BJ (cell line): ENCODE measurements around the gene PDZRN3. TPM values are rescaled to one million over a fixed set of nuclear protein-coding genes. Genes with fewer than 3 reads are reported as not detected.

Source experiments
- CTCF ChIA-PET: fragments of 350-600 bp; formaldehyde crosslinking; extraction: SDS; loops from one replicate; lab custom pipeline; 2021; ENCODE audit warnings: antibody characterized with exemption, inconsistent platforms; lab: Yijun Ruan, JAX
- POLR2A ChIA-PET: fragments of 300-600 bp; sonication (Branson Sonifier 250); formaldehyde crosslinking; extraction: SDS; loops from one replicate; lab custom pipeline; 2021; ENCODE audit warnings: antibody characterized with exemption; lab: Charles Lee
- DNase-seq: peaks from one replicate; pipeline ENCODE4 v3.0.0-alpha.2; 2011; ENCODE audit warnings: low read depth
- H3K27me3 ChIP-seq: 2 replicates; pipeline ENCODE4 v1.6.0; 2011; ENCODE audit warnings: low read length; ENCODE audit not compliant: control insufficient read depth, insufficient read depth
- H3K36me3 ChIP-seq: 2 replicates; pipeline ENCODE4 v1.5.1; 2011; ENCODE audit warnings: low read length; ENCODE audit not compliant: control insufficient read depth, insufficient read depth
- H3K4me3 ChIP-seq: 2 replicates; pipeline ENCODE4 v1.5.1; 2011; ENCODE audit warnings: low read depth, mild to moderate bottlenecking, control low read depth, low read length
- polyA plus RNA-seq: library from polyadenylated mRNA; depleted of rRNA; stranded (reverse); fragments of >200 nt; gene quantifications from 2 replicates; pipeline ENCODE4 v1.2.3, GENCODE V29; 2011
- TF ChIP-seq, protein P1 (sequence below): IDR thresholded peaks from 2 replicates; pipeline ENCODE4 v1.5.1; 2011; ENCODE audit warnings: low read depth, mild to moderate bottlenecking, control low read depth, inconsistent platforms, low read length, moderate library complexity; ENCODE audit not compliant: insufficient read depth

The PDZRN3 gene
- polyA plus RNA-seq, 1 experiment = 4.9 TPM

- H3K36me3 ChIP-seq = no peaks in the 10 kb centered on the region
- TF ChIP-seq, protein P1, sequence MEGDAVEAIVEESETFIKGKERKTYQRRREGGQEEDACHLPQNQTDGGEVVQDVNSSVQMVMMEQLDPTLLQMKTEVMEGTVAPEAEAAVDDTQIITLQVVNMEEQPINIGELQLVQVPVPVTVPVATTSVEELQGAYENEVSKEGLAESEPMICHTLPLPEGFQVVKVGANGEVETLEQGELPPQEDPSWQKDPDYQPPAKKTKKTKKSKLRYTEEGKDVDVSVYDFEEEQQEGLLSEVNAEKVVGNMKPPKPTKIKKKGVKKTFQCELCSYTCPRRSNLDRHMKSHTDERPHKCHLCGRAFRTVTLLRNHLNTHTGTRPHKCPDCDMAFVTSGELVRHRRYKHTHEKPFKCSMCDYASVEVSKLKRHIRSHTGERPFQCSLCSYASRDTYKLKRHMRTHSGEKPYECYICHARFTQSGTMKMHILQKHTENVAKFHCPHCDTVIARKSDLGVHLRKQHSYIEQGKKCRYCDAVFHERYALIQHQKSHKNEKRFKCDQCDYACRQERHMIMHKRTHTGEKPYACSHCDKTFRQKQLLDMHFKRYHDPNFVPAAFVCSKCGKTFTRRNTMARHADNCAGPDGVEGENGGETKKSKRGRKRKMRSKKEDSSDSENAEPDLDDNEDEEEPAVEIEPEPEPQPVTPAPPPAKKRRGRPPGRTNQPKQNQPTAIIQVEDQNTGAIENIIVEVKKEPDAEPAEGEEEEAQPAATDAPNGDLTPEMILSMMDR = no peak
- ChIA-PET POLR2A (no interaction called here), CTCF (no interaction called here)
- no peak overlapping the region for H3K4me3 ChIP-seq
- H3K27me3 ChIP-seq = no peaks in the 10 kb centered on the region
- no peak for DNase-seq
Measured at GRCh38 chr3:73459711-73460110, 165.0 kb downstream of the PDZRN3 start.

DNA sequence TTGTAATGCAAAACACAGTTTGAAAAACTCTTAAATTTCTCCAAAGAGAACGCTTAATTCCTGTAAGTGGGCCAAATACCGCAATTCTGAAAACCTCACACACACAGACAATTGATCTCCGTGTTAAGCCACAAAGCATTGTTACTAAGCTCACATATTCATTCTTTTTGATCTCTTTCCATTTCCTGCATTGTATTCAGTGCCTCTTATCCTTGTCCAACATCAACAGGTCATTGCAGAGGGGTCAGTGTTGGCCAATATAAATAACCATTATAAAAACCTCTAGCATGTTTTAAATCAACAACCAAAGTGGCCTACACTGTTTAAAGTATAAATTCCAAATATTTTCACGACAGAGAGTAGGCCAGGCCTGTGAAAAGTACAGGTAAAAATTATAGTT, 171.1 kb downstream of the PDZRN3 start:
- H3K4me3 ChIP-seq = no peak overlapping the region
- ChIA-PET CTCF (no interaction called here), POLR2A (no interaction called here)
- H3K36me3 ChIP-seq = no peaks in the 10 kb centered on the region
- DNase-seq = no peak
- TF ChIP-seq, protein P1 = no peak
- H3K27me3 ChIP-seq = no peaks in the 10 kb centered on the region

- TF ChIP-seq, protein P1 = no peak
- CTCF ChIA-PET = interaction anchor here (2.1 kb wide), 1 partner anchor 50 kb away, joined by 5 read pairs; no protein-coding TSS in a partner anchor
Measured at GRCh38 chr3:73452729-73453128, 172.0 kb downstream of the PDZRN3 start.

DNA sequence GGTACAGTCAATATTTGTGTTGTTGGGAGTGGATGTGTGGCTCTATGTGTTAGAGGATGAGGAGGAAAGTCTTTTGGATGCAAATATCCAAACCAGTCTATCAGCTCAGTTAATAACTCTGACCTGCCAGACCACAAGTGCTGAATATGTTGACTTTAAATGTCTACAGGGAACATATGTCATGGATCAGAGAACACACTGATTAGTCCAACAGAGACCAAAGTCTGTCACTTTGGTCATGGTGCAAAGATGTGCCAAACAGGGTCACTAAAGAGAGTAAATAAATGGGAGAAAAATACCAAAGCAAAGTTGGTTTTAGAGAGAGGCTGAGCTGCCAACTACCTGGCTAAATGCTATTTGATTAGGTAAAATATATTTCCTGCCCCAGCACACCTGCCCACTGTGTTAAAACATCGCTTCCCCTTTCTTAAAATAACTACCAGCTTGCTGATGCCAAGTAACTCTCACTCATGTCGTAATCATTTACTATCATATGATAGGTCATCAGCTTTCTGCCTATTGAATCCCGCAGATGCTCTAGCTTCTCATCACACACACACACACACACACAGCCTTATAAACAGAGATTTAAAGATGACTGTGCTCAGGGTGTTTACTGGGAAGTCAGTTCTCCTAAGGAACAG, 173.3 kb downstream of the PDZRN3 start:
- Histone ChIP-seq H3K4me3 (no peak overlapping the region), H3K27me3 (no peaks in the 10 kb centered on the region), H3K36me3 (no peaks in the 10 kb centered on the region; the same call in 1 of the 2 replicates)
- POLR2A ChIA-PET = interaction anchor here (0.7 kb wide), 1 partner anchor 214 kb away, joined by 4 read pairs; no protein-coding TSS in a partner anchor
- CTCF ChIA-PET = interaction anchor here (1.9 to 2.1 kb wide), 2 partner anchors 19 to 51 kb away, joined by 5 read pairs; no protein-coding TSS in a partner anchor
- no peak for DNase-seq
- TF ChIP-seq, protein P1 = no peak

More at GRCh38 chr3:73452729-73453128, 172.0 kb downstream of the PDZRN3 start:
- H3K4me3 ChIP-seq = no peak overlapping the region
- H3K27me3 ChIP-seq = no peaks in the 10 kb centered on the region
- DNase-seq = no peak
- no peaks in the 10 kb centered on the region for H3K36me3 ChIP-seq
- POLR2A ChIA-PET = no interaction called here

DNA sequence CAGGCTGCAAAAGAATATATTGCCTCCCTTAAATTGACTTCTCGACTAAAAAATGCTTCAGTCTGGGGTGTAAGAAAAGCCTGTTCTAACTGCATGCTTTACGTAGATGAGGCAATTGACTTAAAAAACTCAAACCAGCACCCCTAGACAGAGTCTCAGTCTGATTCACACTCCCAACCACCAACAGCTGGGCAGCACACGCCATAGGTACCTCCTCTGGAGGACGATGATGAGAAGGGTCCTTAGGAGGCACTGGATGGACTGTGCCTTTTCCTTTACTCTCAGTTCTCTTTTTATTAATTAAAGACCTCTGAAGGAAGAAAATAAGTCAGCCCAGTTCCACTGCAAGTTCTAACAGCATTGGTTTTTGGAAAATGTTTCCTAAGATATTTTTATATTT, 175.0 kb downstream of the PDZRN3 start:
- H3K4me3 ChIP-seq = no peak overlapping the region
- POLR2A ChIA-PET = no interaction called here
- CTCF ChIA-PET = interaction anchor here (1.9 kb wide), 1 partner anchor 17 kb away, joined by 5 read pairs; no protein-coding TSS in a partner anchor
- H3K27me3 ChIP-seq = no peaks in the 10 kb centered on the region
- no peak for DNase-seq
- TF ChIP-seq, protein P1 = no peak
- H3K36me3 ChIP-seq = no peaks in the 10 kb centered on the region; the same call in 1 of the 2 replicates
